WTC11 (cell line): ENCODE measurements around the gene MYOM3. TPM values are rescaled to one million over a fixed set of nuclear protein-coding genes. Genes with fewer than 3 reads are reported as not detected.

ENCODE experiments used
- ATAC-seq: fragments of 200-7000 bp; cut with Tn5 transposase; 2 replicates; pipeline ENCODE4 v1.10.0; 2021; ENCODE audit warnings: mild to moderate bottlenecking, moderate library complexity
- CTCF ChIA-PET: fragments of 300-600 bp; sonication (Branson Sonifier 250); formaldehyde crosslinking; loops from one replicate; lab custom pipeline; 2021; ENCODE audit warnings: antibody characterized with exemption; lab: Charles Lee
- POLR2A ChIA-PET: fragments of 350-600 bp; sonication (Branson Sonifier 250); formaldehyde crosslinking; loops from one replicate; lab custom pipeline; 2021; ENCODE audit warnings: antibody characterized with exemption; lab: Charles Lee
- DNase-seq: peaks from one replicate; pipeline ENCODE4 v3.0.0; 2021; ENCODE audit warnings: low spot score
- H3K27ac Mint-ChIP-seq: 2 replicates; pipeline ENCODE4 v1.8.0; 2021; ENCODE audit warnings: mixed read lengths
- H3K27me3 Mint-ChIP-seq: 2 replicates; pipeline ENCODE4 v1.8.0; 2021; ENCODE audit warnings: low read depth, mild to moderate bottlenecking, moderate library complexity, mixed read lengths
- H3K36me3 Mint-ChIP-seq: 2 replicates; pipeline ENCODE4 v1.8.0; 2021; ENCODE audit warnings: mixed read lengths
- H3K4me1 Mint-ChIP-seq: 2 replicates; pipeline ENCODE4 v1.8.0; 2022; ENCODE audit warnings: mixed read lengths
- H3K4me3 Mint-ChIP-seq: 2 replicates; pipeline ENCODE4 v1.8.0; 2021; ENCODE audit warnings: mild to moderate bottlenecking, moderate library complexity, mixed read lengths
- H3K9me3 Mint-ChIP-seq: 2 replicates; pipeline ENCODE4 v1.8.0; 2021; ENCODE audit warnings: mixed read lengths
- AR ChIP-seq: fragments of 250-450 bp; sonication (Bioruptor Pico); IDR thresholded peaks from 2 replicates; pipeline ENCODE4 v1.9.0; 2021; ENCODE audit warnings: mild to moderate bottlenecking
- CTCF ChIP-seq: fragments of 200-600 bp; IDR thresholded peaks from 2 replicates; pipeline ENCODE4 v1.8.0; 2022; ENCODE audit warnings: antibody characterized with exemption
- E2F1 ChIP-seq: sonication (generic); formaldehyde crosslinking; IDR thresholded peaks from 2 replicates; pipeline ENCODE4 v1.8.0; 2022; ENCODE audit warnings: mild to moderate bottlenecking, missing genetic modification reagents
- ELF4 ChIP-seq: sonication (generic); formaldehyde crosslinking; IDR thresholded peaks from 2 replicates; pipeline ENCODE4 v1.8.1; 2022; ENCODE audit warnings: low read depth, mild to moderate bottlenecking, moderate library complexity, missing genetic modification reagents
- ERG ChIP-seq: fragments of 250-450 bp; sonication (Bioruptor Pico); IDR thresholded peaks from 2 replicates; pipeline ENCODE4 v1.8.0; 2021; ENCODE audit warnings: mild to moderate bottlenecking
- FOXJ3 ChIP-seq: sonication (generic); formaldehyde crosslinking; IDR thresholded peaks from 2 replicates; pipeline ENCODE4 v1.9.0; 2021; ENCODE audit warnings: missing genetic modification reagents, mild to moderate bottlenecking, borderline replicate concordance
- FOXK1 ChIP-seq: sonication (generic); formaldehyde crosslinking; IDR thresholded peaks from 2 replicates; pipeline ENCODE4 v1.8.0; 2022; ENCODE audit warnings: mild to moderate bottlenecking, moderate library complexity, missing genetic modification reagents
- GRHL2 ChIP-seq: fragments of 250-450 bp; sonication (Bioruptor Pico); IDR thresholded peaks from 2 replicates; pipeline ENCODE4 v1.8.0; 2022; ENCODE audit warnings: mild to moderate bottlenecking, moderate library complexity; ENCODE audit not compliant: insufficient replicate concordance, severe bottlenecking
- HMGA2 ChIP-seq: fragments of 250-450 bp; sonication (Bioruptor Pico); IDR thresholded peaks from 2 replicates; pipeline ENCODE4 v1.4.0; 2021; ENCODE audit warnings: mild to moderate bottlenecking, moderate library complexity
- KAT7 ChIP-seq: sonication (generic); formaldehyde crosslinking; IDR thresholded peaks from 2 replicates; pipeline ENCODE4 v1.8.1; 2023; ENCODE audit warnings: missing genetic modification reagents, mild to moderate bottlenecking, borderline replicate concordance
- MAX ChIP-seq: sonication (generic); formaldehyde crosslinking; IDR thresholded peaks from 2 replicates; pipeline ENCODE4 v1.8.0; 2022; ENCODE audit warnings: mild to moderate bottlenecking, missing genetic modification reagents
- MLX ChIP-seq: sonication (generic); formaldehyde crosslinking; IDR thresholded peaks from 2 replicates; pipeline ENCODE4 v1.8.1; 2023; ENCODE audit warnings: mild to moderate bottlenecking, missing genetic modification reagents, moderate library complexity
- NR2C2 ChIP-seq: sonication (generic); formaldehyde crosslinking; IDR thresholded peaks from 2 replicates; pipeline ENCODE4 v1.8.0; 2022; ENCODE audit warnings: mild to moderate bottlenecking, missing genetic modification reagents
- NR3C1 ChIP-seq: sonication (generic); formaldehyde crosslinking; conservative IDR thresholded peaks from 2 replicates; pipeline ENCODE4 v1.8.1; 2023; ENCODE audit warnings: low read depth, mild to moderate bottlenecking, missing genetic modification reagents
- OVOL2 ChIP-seq: fragments of 250-450 bp; sonication (Bioruptor Pico); IDR thresholded peaks from 2 replicates; pipeline ENCODE4 v1.9.0; 2021; ENCODE audit warnings: mild to moderate bottlenecking, borderline replicate concordance
- PREB ChIP-seq: sonication (generic); formaldehyde crosslinking; IDR thresholded peaks from 2 replicates; pipeline ENCODE4 v1.8.1; 2022; ENCODE audit warnings: mild to moderate bottlenecking, missing genetic modification reagents, moderate library complexity, borderline replicate concordance
- RORB ChIP-seq: fragments of 250-450 bp; sonication (Bioruptor Pico); IDR thresholded peaks from 2 replicates; pipeline ENCODE4 v1.9.0; 2021; ENCODE audit warnings: mild to moderate bottlenecking
- STAT6 ChIP-seq: sonication (generic); formaldehyde crosslinking; conservative IDR thresholded peaks from 2 replicates; pipeline ENCODE4 v1.8.1; 2023; ENCODE audit warnings: mild to moderate bottlenecking, low read depth, missing genetic modification reagents, moderate library complexity
- TEAD4 ChIP-seq: sonication (generic); formaldehyde crosslinking; IDR thresholded peaks from 2 replicates; pipeline ENCODE4 v1.8.0; 2022; ENCODE audit warnings: mild to moderate bottlenecking, missing genetic modification reagents
- ZBTB21 ChIP-seq: sonication (generic); formaldehyde crosslinking; IDR thresholded peaks from 2 replicates; pipeline ENCODE4 v1.8.1; 2023; ENCODE audit warnings: mild to moderate bottlenecking, missing genetic modification reagents, borderline replicate concordance
- ZNF317 ChIP-seq: sonication (generic); formaldehyde crosslinking; IDR thresholded peaks from 2 replicates; pipeline ENCODE4 v1.8.1; 2023; ENCODE audit warnings: low read depth, mild to moderate bottlenecking, moderate library complexity, missing genetic modification reagents, borderline replicate concordance
- total RNA-seq: library from RNA; stranded (reverse); gene quantifications from 3 replicates; pipeline ENCODE4 v1.2.3, GENCODE V29; 2021

MYOM3 gene
- total RNA-seq, 1 experiment from 2014 or later: 0.13 TPM

- TF ChIP-seq PREB (CRISPR knock-in tag): no peak
- TF ChIP-seq RORB: no peak
- TF ChIP-seq, all 79 proteins: peak for 0
Observed at GRCh38 chr1:24085007-24085406, 26.9 kb downstream of the MYOM3 start (continued).

- CTCF ChIA-PET: interaction anchor here (1.4 kb wide), 1 partner anchor 11 kb away, joined by 6 read pairs; no protein-coding TSS in a partner anchor
- Mint-ChIP-seq H3K4me3 (no peak overlapping the region), H3K4me1 (peaks cover 2% of the 10 kb centered on the region; the same call in 1 of the 2 replicates), H3K27me3 (no peaks in the 10 kb centered on the region; the same call in 1 of the 2 replicates), H3K27ac (no peak overlapping the region), H3K36me3 (no peaks in the 10 kb centered on the region), H3K9me3 (no peaks in the 10 kb centered on the region)
- no peak for ATAC-seq
- DNase-seq: no peak
- no peak for TF ChIP-seq CTCF
- no peak for TF ChIP-seq FOXJ3 (CRISPR knock-in tag)
- no peak for TF ChIP-seq ZNF317
- TF ChIP-seq GRHL2: no peak
- TF ChIP-seq NR2C2: no peak
- TF ChIP-seq ELF4 (CRISPR knock-in tag): no peak
- TF ChIP-seq KAT7 (CRISPR knock-in tag): no peak
- no peak for TF ChIP-seq FOXK1
- TF ChIP-seq E2F1 (CRISPR knock-in tag): no peak
- TF ChIP-seq MLX: no peak
- no peak for TF ChIP-seq OVOL2 (CRISPR knock-in tag)
- TF ChIP-seq ERG: no peak
- no peak for TF ChIP-seq ZBTB21 (CRISPR knock-in tag)
- no peak for TF ChIP-seq AR (CRISPR knock-in tag)
- TF ChIP-seq HMGA2 (CRISPR knock-in tag): no peak
- no peak for TF ChIP-seq TEAD4 (CRISPR knock-in tag)
- TF ChIP-seq MAX (CRISPR knock-in tag): no peak
- TF ChIP-seq NR3C1 (CRISPR knock-in tag): no peak
- TF ChIP-seq STAT6 (CRISPR knock-in tag): no peak
- POLR2A ChIA-PET: no interaction called here
Observed at GRCh38 chr1:24084050-24084449, 27.9 kb downstream of the MYOM3 start.
